ENCODE results near the gene NEK10. TPM values are rescaled to one million over a fixed set of nuclear protein-coding genes. Genes with fewer than 3 reads are reported as not detected.

NEK10 gene
- total and polyA plus RNA-seq, 2 of the 13 experiments (the other 11 are each of a cell fraction or from before 2014, with no cell fraction given) = 2.8 to 14.2 TPM

GRCh38 chr3:27176256-27176655, 192.9 kb downstream of the NEK10 start (continued):
- no peak for TF ChIP-seq ATM (IDR thresholded peaks at IDR 0.05; ENCODE audit: borderline replicate concordance)
- TF ChIP-seq ZNF773 (CRISPR knock-in tag; IDR thresholded peaks at IDR 0.05; ENCODE audit: borderline replicate concordance) = no peak
- TF ChIP-seq ZNF280D (CRISPR knock-in tag; IDR thresholded peaks at IDR 0.05) = no peak
- no peak for TF ChIP-seq GLI4 (CRISPR knock-in tag; IDR thresholded peaks at IDR 0.05; ENCODE audit: borderline replicate concordance)
- no peak for TF ChIP-seq MYC (CRISPR knock-in tag; IDR thresholded peaks at IDR 0.05; ENCODE audit: borderline replicate concordance)
- no peak for TF ChIP-seq TRIM22 (IDR thresholded peaks at IDR 0.05)
- TF ChIP-seq NONO (IDR thresholded peaks at IDR 0.05) = no peak
- TF ChIP-seq NONO (CRISPR knock-in tag; conservative IDR thresholded peaks at IDR 0.05) = no peak
- TF ChIP-seq HMGXB4 (CRISPR knock-in tag; IDR thresholded peaks at IDR 0.05; ENCODE audit: borderline replicate concordance in 1 of 2, low read depth in 1 of 2) = no peak
- no peak for TF ChIP-seq ZNF337 (CRISPR knock-in tag; IDR thresholded peaks at IDR 0.05; ENCODE audit: borderline replicate concordance, low read depth)
- no peak for TF ChIP-seq ZNF563 (CRISPR knock-in tag; IDR thresholded peaks at IDR 0.05)
- TF ChIP-seq ZSCAN21 (CRISPR knock-in tag; IDR thresholded peaks at IDR 0.05; ENCODE audit: borderline replicate concordance) = no peak

Measured in HepG2 (cell line).